GM21381 (cell line): ENCODE data around the gene SLC38A1.
A peak's percentile ranks its signal among the peaks of the same experiment; 100 is the strongest.

Experiments used
- ATAC-seq: cut with Tn5 transposase; IDR thresholded peaks from one replicate; pipeline ENCODE4 v1.9.1; 2021; ENCODE audit warnings: mild to moderate bottlenecking, moderate library complexity; ENCODE audit not compliant: unreplicated experiment

The SLC38A1 gene

GRCh38 chr12:46147144-46147543 lies 121.7 kb downstream of the SLC38A1 start:
- peak; percentile 72 for ATAC-seq

- no peak for ATAC-seq
Observed at GRCh38 chr12:46145881-46146280, 123.0 kb downstream of the SLC38A1 start.

DNA sequence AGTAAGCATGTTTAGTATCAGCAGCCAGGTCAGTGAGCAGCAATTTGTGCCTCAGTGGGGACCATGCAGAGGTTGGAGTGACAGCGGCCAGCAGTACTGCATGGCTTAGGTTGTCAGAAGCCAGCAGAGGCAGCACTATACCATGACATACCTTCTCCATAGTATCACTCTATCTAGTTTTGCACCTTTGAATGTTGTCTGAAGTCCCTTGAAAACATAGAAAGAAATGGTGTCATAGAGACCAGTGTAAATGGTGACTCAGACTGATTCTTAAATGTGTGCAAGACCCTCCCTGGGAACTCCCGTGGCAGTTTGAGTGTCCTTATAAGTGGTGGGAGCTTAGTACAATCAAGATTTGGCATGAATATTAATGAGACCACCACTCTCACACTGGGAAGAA lies 124.4 kb downstream of the SLC38A1 start:
- no peak for ATAC-seq

DNA sequence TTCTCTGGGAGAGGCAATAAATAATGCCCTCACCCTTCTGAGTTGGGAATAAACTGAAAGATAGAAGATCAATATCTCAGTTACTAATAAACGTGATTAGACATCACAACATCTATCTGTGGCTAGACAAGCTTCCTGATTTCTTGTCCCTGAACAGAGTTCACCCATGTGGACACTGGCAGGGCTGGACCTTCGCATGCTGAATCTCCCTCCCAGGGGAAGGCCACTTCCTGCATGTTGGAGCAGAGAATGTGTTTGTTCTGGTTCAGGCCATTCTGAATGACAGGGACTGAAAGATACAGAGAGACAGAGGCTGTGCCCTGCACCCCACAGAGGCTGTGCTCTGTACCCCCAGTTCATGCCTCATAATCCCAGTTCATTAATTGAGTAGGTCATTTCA lies 132.6 kb downstream of the SLC38A1 start:
- ATAC-seq, result no peak

DNA sequence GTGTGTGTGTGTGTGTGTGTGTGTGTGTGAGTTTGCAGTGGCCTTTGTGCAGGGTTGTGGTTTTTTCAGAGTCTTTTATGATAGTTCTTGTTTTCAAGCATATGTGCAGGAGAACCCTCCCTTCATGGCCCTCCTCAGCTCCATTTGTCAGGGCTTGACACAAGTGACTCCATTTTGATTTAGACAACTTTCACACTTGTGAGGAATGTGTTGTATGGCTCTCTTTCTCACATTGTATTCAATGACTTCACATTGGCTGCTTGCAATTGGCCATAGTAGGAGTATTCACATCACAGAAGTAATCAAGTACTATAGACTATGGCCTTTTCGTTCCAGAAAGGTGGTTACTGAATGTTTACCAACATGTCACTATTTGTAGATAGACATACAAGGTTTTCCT lies 133.1 kb downstream of the SLC38A1 start:
- ATAC-seq, result no peak

DNA sequence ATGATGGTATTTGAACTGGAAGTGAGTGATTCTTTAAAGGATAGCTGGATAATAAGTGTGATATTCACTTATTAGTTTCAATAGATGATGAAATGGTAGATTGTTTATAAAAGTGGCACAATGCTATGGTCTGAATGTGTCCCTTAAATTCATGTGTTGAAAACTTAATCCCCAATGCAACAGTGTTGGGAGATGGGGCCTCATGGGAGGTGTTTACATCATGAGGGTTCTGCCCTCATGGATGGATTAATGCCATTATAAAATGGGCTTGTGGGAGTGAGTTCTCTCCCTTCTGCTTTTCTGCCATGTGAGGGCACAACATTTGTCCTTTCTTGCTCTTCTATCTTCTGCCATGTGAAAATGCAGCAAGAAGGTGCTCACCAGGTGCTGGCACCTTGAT lies 134.0 kb downstream of the SLC38A1 start:
- ATAC-seq, result no peak

- ATAC-seq, result no peak
Observed at GRCh38 chr12:46134205-46134811, 134.5 kb downstream of the SLC38A1 start.

DNA sequence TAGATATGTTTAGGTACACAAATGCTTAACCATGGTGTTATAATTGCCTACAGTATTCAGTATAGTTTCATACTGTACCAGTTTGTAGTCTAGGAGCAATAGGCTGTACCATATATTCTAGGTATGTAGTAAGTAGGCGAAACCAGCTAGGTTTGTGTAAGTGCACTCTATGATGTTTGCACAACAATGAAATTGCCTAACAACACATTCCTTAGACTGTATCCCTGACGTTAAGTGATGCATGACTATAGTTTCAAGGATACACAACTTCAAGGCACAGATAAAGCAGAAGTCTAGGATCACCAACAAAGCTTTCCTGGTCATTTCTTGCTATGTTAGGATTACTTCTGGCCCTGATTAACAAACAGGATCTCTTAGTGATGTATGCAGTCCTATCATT lies 135.1 kb downstream of the SLC38A1 start:
- ATAC-seq, result no peak
